K562 (cell line): ENCODE data around the gene RAP2B. TPM values are rescaled to one million over a fixed set of nuclear protein-coding genes. Genes with fewer than 3 reads are reported as not detected.

ENCODE experiments used
- ATAC-seq: fragments of 200-7000 bp; cut with Tn5 transposase; 3 replicates; pipeline ENCODE4 v1.9.1; 2020; ENCODE audit warnings: moderate library complexity
- BruUV-seq: library from RNA; stranded (reverse); fragments of 400-500 nt; replicated peaks from 2 replicates; lab custom pipeline; 2021; lab: Mats Ljungman, UMichigan
- CTCF ChIA-PET: fragments of 300-600 bp; formaldehyde crosslinking; extraction: SDS; loops from one replicate; lab custom pipeline; 2021; ENCODE audit warnings: low intra/inter-chr PET ratio; lab: Yijun Ruan, JAX
- POLR2A ChIA-PET: fragments of 300-600, 350-650 bp; sonication (Branson Sonifier 250); formaldehyde crosslinking; extraction: SDS; loops from one replicate; lab custom pipeline; 2021; ENCODE audit warnings: antibody characterized with exemption, inconsistent platforms; lab: Yijun Ruan, JAX
- DNase-seq, 4 experiments: peaks; one replicate each; pipeline versions ENCODE4 v3.0.0 to v3.0.0-alpha.2; 2011 to 2018; ENCODE audit warnings: low spot score in 3 of 4, mixed read lengths in 3 of 4; ENCODE audit errors: extremely low read depth in 1 of 4
- FAIRE-seq: peaks from 2 replicates; lab custom pipeline; 2011; peaks lifted over from hg19 to GRCh38; lab: Jason Lieb, UNC
- H2AFZ ChIP-seq: 2 replicates; pipeline ENCODE4 v1.6.0; 2011; ENCODE audit warnings: low read depth, low read length, control low read depth, inconsistent platforms
- H3K27ac ChIP-seq: fragments of 200-600 bp; 3 replicates; pipeline ENCODE4 v1.8.0; 2011; ENCODE audit warnings: low read depth, mild to moderate bottlenecking, control low read depth, inconsistent platforms, low read length, moderate library complexity, mixed read lengths; ENCODE audit errors: extremely low read depth
- H3K27me3 ChIP-seq, 2 experiments: fragments of 300-600 bp in 1 of 2; 2 replicates in 1 of 2; 3 replicates in 1 of 2; pipeline versions ENCODE4 v1.6.0 to v1.8.0; 2011; ENCODE audit warnings: inconsistent platforms in 2 of 2, low read length in 2 of 2, mild to moderate bottlenecking in 1 of 2, mixed read lengths in 1 of 2, moderate library complexity in 1 of 2; ENCODE audit not compliant: control insufficient read depth in 2 of 2, insufficient read depth in 2 of 2
- H3K36me3 ChIP-seq: fragments of 300-600 bp; 3 replicates; pipeline ENCODE4 v1.8.0; 2011; ENCODE audit warnings: mild to moderate bottlenecking, low read length, inconsistent platforms; ENCODE audit not compliant: control insufficient read depth, insufficient read depth
- H3K4me1 ChIP-seq, 2 experiments: fragments of 200-600 bp in 1 of 2; replicated peaks in 1 of 2; 2 replicates in 1 of 2; 3 replicates in 1 of 2; pipeline versions ENCODE4 v1.5.1 to v1.8.0; 2011; ENCODE audit warnings: inconsistent platforms in 2 of 2, low read length in 2 of 2, mild to moderate bottlenecking in 1 of 2, mixed read lengths in 1 of 2, moderate library complexity in 1 of 2; ENCODE audit not compliant: control insufficient read depth in 2 of 2, insufficient read depth in 2 of 2
- H3K4me2 ChIP-seq: 2 replicates; pipeline ENCODE4 v1.6.1; 2011; ENCODE audit warnings: low read length, control low read depth, inconsistent platforms, mixed read lengths; ENCODE audit not compliant: insufficient read depth
- H3K4me3 ChIP-seq: fragments of 200-600 bp; sonication (generic), shearing (Covaris generic); 2 replicates; pipeline ENCODE4 v1.5.1; 2016; ENCODE audit warnings: control low read depth, inconsistent platforms
- H3K79me2 ChIP-seq: fragments of 200-600 bp; 3 replicates; pipeline ENCODE4 v1.8.0; 2011; ENCODE audit warnings: low read length, inconsistent platforms; ENCODE audit not compliant: control insufficient read depth, insufficient read depth
- H3K9ac ChIP-seq, 2 experiments: 2 replicates each; pipeline versions ENCODE4 v1.6.0 to v1.6.1; 2011; ENCODE audit warnings: low read depth in 2 of 2, low read length in 2 of 2, control low read depth in 1 of 2, inconsistent platforms in 1 of 2, mild to moderate bottlenecking in 1 of 2, mixed read lengths in 1 of 2; ENCODE audit not compliant: insufficient read depth in 1 of 2
- H3K9me1 ChIP-seq: one replicate; pipeline ENCODE4 v1.6.0; 2011; ENCODE audit warnings: inconsistent platforms, mild to moderate bottlenecking, low read length, moderate library complexity; ENCODE audit not compliant: control insufficient read depth, insufficient read depth
- H3K9me3 ChIP-seq: replicated peaks from 2 replicates; pipeline ENCODE4 v1.5.1; 2011; ENCODE audit warnings: low read depth, low read length, inconsistent platforms; ENCODE audit not compliant: control insufficient read depth, insufficient read depth
- H4K20me1 ChIP-seq: replicated peaks from 2 replicates; pipeline ENCODE4 v1.6.1; 2011; ENCODE audit warnings: low read length, inconsistent platforms, mixed read lengths; ENCODE audit not compliant: control insufficient read depth, insufficient read depth
- ARID1B ChIP-seq: fragments of 450-650 bp; IDR thresholded peaks from 2 replicates; pipeline ENCODE4 v1.6.1; 2016; ENCODE audit warnings: antibody characterized with exemption, mild to moderate bottlenecking, inconsistent platforms
- ESRRA ChIP-seq: fragments of 450-650 bp; IDR thresholded peaks from 2 replicates; pipeline ENCODE4 v1.6.1; 2014; ENCODE audit warnings: low read depth, mild to moderate bottlenecking, moderate library complexity, borderline replicate concordance
- FOSL1 ChIP-seq: fragments of 200-800 bp; sonication (Bioruptor generic); conservative IDR thresholded peaks from 2 replicates; pipeline ENCODE4 v1.6.1; 2016; ENCODE audit warnings: missing genetic modification characterization, missing compliant biosample characterization
- L3MBTL2 ChIP-seq: fragments of 450-650 bp; IDR thresholded peaks from 2 replicates; pipeline ENCODE4 v1.6.1; 2016; ENCODE audit warnings: mild to moderate bottlenecking, moderate library complexity
- MCM5 ChIP-seq: fragments of 450-650 bp; IDR thresholded peaks from 2 replicates; pipeline ENCODE4 v1.6.1; 2016; ENCODE audit warnings: low read depth
- MCM7 ChIP-seq, 2 experiments: fragments of 450-650 bp; IDR thresholded peaks; 2 replicates each; pipeline ENCODE4 v1.6.1; 2016 to 2018
- PHF21A ChIP-seq: fragments of 450-650 bp; IDR thresholded peaks from 2 replicates; pipeline ENCODE4 v1.6.1; 2017; ENCODE audit warnings: low read depth, borderline replicate concordance
- RBM25 ChIP-seq: fragments of 200-400 bp; formaldehyde crosslinking; IDR thresholded peaks from 2 replicates; pipeline ENCODE4 v1.6.1; 2018; ENCODE audit warnings: low read length, low read depth, moderate library complexity; ENCODE audit not compliant: severe bottlenecking
- SAP30 ChIP-seq: fragments of 200-600 bp; sonication (generic); IDR thresholded peaks from 2 replicates; pipeline ENCODE4 v1.6.1; 2012; ENCODE audit warnings: borderline replicate concordance, low read depth, mild to moderate bottlenecking, moderate library complexity, low read length, control low read depth, inconsistent platforms; ENCODE audit not compliant: insufficient read depth, poor library complexity, severe bottlenecking
- SOX6 ChIP-seq: fragments of 450-650 bp; IDR thresholded peaks from 2 replicates; pipeline ENCODE4 v1.6.1; 2014; ENCODE audit warnings: mild to moderate bottlenecking
- ZFP1 ChIP-seq: fragments of 450-650 bp; formaldehyde crosslinking; IDR thresholded peaks from 2 replicates; pipeline ENCODE4 v1.4.0; 2020; ENCODE audit warnings: mild to moderate bottlenecking, mixed read lengths
- ZNF165 ChIP-seq: fragments of 250-450 bp; sonication (Bioruptor Pico); IDR thresholded peaks from 2 replicates; pipeline ENCODE4 v1.4.0; 2020; ENCODE audit warnings: borderline replicate concordance
- ZNF384 ChIP-seq: IDR thresholded peaks from 2 replicates; pipeline ENCODE4 v1.6.1; 2012; ENCODE audit warnings: low read depth, low read length, improper control_type of control experiment
- WGBS: fragments of 100-300 bp; shearing (Covaris generic); methylation state at CpG from one replicate; pipeline ENCODE4 v1.1.6; 2016; ENCODE audit warnings: low coverage, mixed read lengths; ENCODE audit not compliant: insufficient coverage; ENCODE audit errors: missing lambda C conversion rate; 5-methylcytosine and 5-hydroxymethylcytosine counted together
- in situ Hi-C: fragments of 300-500 bp; cut with MboI; formaldehyde crosslinking; loops from 4 replicates; pipeline ENCODE4 v1.15.0; 2018; ENCODE audit warnings: inconsistent platforms, mixed read lengths
- intact Hi-C: fragments of 100-400 bp; cut with micrococcal nuclease; formaldehyde crosslinking; loops from 2 replicates; pipeline ENCODE4 v1.14.2; 2022
- polyA plus RNA-seq, 8 experiments: library from polyadenylated mRNA; depleted of rRNA in 4 of 8; stranded (reverse) in 5 of 8; unstranded in 3 of 8; fragments of >200 nt; fragmentation: Nextera tagmentation in 2 of 8; fragmentation: Illumina TruSeq in 1 of 8; extraction: Ambion mirVana in 2 of 8; extraction: Trizol in 1 of 8; gene quantifications; 2 replicates each; pipeline versions ENCODE4 v1.2.1 to v1.2.3, GENCODE V29; 2011 to 2014; ENCODE audit warnings: inconsistent platforms in 1 of 8, missing spikeins in 1 of 8
- total RNA-seq, 7 experiments: library from RNA; depleted of rRNA in 6 of 7; stranded (reverse); fragments of >200 nt in 6 of 7; fragmentation: Illumina TruSeq in 2 of 7; extraction: Trizol in 2 of 7; gene quantifications; 2 replicates each; pipeline versions ENCODE4 v1.2.1 to v1.2.3, GENCODE V29; 2011 to 2021; ENCODE audit warnings: low replicate concordance in 1 of 7
- TF ChIP-seq, protein P1 (sequence below), 2 experiments: fragments of 450-650 bp in 1 of 2; sonication (generic) in 1 of 2; formaldehyde crosslinking in 1 of 2; IDR thresholded peaks in 1 of 2; conservative IDR thresholded peaks in 1 of 2; 2 replicates each; pipeline versions ENCODE4 v1.6.1 to v1.8.1; 2016 to 2023; ENCODE audit warnings: mild to moderate bottlenecking in 2 of 2, moderate library complexity in 2 of 2, inconsistent platforms in 1 of 2, missing genetic modification reagents in 1 of 2
- TF ChIP-seq, protein P2 (sequence below): fragments of 250-450 bp; sonication (Bioruptor Pico); IDR thresholded peaks from 2 replicates; pipeline ENCODE4 v1.8.0; 2021; ENCODE audit warnings: moderate library complexity, mild to moderate bottlenecking, inconsistent platforms

RAP2B gene
- total and polyA plus RNA-seq, 9 of the 15 experiments (the other 6 are each of a cell fraction or from before 2014, with no cell fraction given), result 9.4 to 31.2 (median 15.8) TPM

DNA sequence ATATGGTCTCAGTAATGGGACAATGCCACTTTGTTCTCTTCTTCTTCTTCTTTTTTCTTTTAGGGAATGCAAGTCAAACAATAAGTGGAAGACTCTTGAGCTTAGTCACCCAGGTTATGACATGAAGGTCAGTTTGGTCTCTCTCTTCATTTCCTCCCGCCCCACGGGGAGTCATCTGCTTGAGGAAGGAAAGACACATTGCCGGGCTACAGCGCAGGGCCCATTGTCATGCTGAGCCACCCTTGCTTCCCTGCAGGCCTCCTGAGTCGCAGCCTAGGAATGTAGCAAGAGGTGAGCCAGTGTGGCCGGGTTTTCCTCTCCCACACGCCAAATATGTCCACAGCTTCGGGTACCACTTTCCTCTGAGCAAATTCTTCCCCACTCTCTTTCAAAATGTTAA, 47.6 kb downstream of the RAP2B start (continued):
- TF ChIP-seq SAP30, result no peak
- no peak for TF ChIP-seq ZNF165
- 0 out of 2 replicates have a peak, but pooled peaks have one; percentile 18 for TF ChIP-seq L3MBTL2
- TF ChIP-seq MCM7 (IDR thresholded peaks at IDR 0.05), result no peak
- TF ChIP-seq, protein P1, sequence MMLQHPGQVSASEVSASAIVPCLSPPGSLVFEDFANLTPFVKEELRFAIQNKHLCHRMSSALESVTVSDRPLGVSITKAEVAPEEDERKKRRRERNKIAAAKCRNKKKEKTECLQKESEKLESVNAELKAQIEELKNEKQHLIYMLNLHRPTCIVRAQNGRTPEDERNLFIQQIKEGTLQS (IDR thresholded peaks at IDR 0.05), result peak; percentile 20; the same call in 1 of the 2 replicates
- TF ChIP-seq, protein P1 (CRISPR knock-in tag; conservative IDR thresholded peaks at IDR 0.05), result no peak
- 0 out of 2 replicates have a peak, but pooled peaks have one; percentile 48 for TF ChIP-seq FOSL1
- TF ChIP-seq SOX6, result 0 out of 2 replicates have a peak, but pooled peaks have one; percentile 32

DNA sequence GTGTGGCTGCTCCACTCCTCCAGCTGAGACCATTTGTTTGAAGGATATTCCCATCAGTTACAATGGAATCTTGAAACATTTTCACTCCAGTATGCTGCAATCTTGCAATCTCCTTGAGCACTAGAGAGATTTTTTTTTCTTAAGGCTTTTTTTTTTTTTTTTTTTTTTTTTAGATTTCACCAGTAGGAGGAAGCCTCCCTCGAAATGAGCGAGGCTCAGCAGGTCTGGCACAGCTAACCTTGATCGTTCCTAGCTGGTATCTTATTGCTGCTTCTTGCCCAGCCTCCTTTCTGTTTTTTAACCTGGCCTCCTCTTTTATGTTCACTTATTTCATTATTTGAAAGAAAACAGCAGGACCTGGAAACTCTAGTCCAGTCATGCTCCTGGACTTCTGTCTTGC, 48.1 kb downstream of the RAP2B start:
- Histone ChIP-seq H3K79me2 (no peaks in the 10 kb centered on the region), H2AFZ (peak overlapping the region; percentile 78), H3K27me3 (no peaks in the 10 kb centered on the region), H3K36me3 (no peaks in the 10 kb centered on the region), H3K4me2 (0 out of 2 replicates have a peak overlapping the region, but pooled peaks have one; percentile 26), H4K20me1 (no peaks in the 10 kb centered on the region), H3K9me1 (no peaks in the 10 kb centered on the region), H3K27ac (no peak overlapping the region), H3K9ac (no peak overlapping the region), H3K4me1 (peaks cover 0 to 13% of the 10 kb centered on the region in 2 experiments; a peak in 2 of 5 replicates), H3K4me3 (no peak overlapping the region), H3K9me3 (no peaks in the 10 kb centered on the region)
- ChIA-PET POLR2A (interaction anchor here (1.1 kb wide), 1 partner anchor 13 kb away, joined by 3 read pairs; no protein-coding TSS in a partner anchor), CTCF (interaction anchor here (0.6 kb wide), 1 partner anchor 471 kb away, joined by 3 read pairs; no protein-coding TSS in a partner anchor)
- in situ Hi-C loops (no loop called here), intact Hi-C loops (no loop called here)
- FAIRE-seq (no peak), ATAC-seq (peak; percentile 50; the same call in 2 of the 3 replicates), DNase-seq (peak in 3 of 4 experiments; percentile 11 to 15 (median 13))
- no peak for TF ChIP-seq MCM5
- no peak for TF ChIP-seq ARID1B
- TF ChIP-seq ESRRA, result no peak
- TF ChIP-seq RBM25, result no peak
- TF ChIP-seq PHF21A, result no peak
- peak; percentile 89 for TF ChIP-seq ZNF384
- TF ChIP-seq ZFP1 (CRISPR knock-in tag), result no peak
- TF ChIP-seq, protein P2, sequence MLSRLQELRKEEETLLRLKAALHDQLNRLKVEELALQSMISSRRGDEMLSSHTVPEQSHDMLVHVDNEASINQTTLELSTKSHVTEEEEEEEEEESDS (CRISPR knock-in tag), result no peak
- WGBS, result 58% methylated on average over 3 of the region's 3 CpGs
- no TSS peak for BruUV-seq
